NCI-H2227 treated with DMSO at 0.1 percent for 48 hours (cell line): ENCODE measurements around the gene C19orf38.
A peak's percentile ranks its signal among the peaks of the same experiment; 100 is the strongest.
"Not testable (repeated sequence)": the region's sequence is repeated elsewhere in the genome, so short reads cannot be mapped to it uniquely, and the experiment has no call there.

ENCODE experiments used
- DNase-seq: peaks from one replicate; lab custom pipeline; 2025; lab: John Stamatoyannopoulos, UW

The C19orf38 gene

DNA sequence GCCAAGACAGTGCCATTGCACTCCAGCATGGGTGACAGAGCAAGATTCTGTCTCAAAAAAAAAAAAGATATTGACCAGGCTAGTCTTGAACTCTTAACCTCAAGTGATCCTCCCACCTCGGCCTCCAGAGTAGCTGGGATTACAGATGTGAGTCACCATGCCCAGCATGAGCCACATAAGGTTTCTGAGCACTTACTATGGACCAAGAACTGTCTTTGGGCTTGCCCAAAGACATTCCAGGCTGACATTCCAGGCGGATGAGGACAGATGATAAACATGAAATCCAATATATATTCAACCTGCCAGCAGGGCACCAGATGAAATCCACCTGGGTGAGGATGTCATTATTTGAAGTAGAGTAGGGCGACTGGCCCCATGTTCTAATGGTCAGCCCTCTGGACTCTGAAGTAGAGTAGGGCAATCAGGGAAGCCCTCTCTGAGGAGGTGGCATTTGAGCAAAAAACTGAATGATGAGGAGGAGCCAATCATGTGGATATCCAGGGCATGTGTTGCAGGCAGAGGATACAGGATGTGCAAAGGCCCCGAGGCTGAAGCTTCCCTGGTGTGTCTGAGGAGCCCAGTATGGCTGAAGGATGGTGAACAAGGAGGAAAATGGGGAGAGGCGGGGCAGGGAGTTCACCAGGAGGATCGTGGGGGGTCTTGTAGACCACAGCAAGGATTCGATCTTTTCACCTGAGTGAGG lies 4.0 kb downstream of the C19orf38 start:
- DNase-seq, result no peak

DNA sequence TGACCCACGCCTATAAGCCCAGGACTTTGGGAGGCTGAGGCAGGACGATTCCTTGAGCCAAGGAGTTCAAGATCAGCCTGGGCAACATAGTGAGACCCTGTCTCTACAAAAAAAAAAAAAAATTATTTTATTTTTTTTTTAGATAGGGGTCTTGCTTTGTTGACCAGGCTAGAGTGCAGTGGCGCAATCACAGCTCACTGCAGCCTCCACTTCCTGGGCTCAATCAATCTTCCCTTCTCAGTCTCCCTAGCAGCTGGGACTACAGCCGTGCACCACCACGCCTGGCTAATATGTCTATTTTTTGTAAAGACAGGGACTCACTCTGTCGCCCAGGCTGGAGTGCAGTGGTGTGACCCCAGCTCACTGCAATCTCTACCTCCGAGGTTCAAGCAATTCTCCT lies 4.7 kb downstream of the C19orf38 start:
- no peak for DNase-seq

DNA sequence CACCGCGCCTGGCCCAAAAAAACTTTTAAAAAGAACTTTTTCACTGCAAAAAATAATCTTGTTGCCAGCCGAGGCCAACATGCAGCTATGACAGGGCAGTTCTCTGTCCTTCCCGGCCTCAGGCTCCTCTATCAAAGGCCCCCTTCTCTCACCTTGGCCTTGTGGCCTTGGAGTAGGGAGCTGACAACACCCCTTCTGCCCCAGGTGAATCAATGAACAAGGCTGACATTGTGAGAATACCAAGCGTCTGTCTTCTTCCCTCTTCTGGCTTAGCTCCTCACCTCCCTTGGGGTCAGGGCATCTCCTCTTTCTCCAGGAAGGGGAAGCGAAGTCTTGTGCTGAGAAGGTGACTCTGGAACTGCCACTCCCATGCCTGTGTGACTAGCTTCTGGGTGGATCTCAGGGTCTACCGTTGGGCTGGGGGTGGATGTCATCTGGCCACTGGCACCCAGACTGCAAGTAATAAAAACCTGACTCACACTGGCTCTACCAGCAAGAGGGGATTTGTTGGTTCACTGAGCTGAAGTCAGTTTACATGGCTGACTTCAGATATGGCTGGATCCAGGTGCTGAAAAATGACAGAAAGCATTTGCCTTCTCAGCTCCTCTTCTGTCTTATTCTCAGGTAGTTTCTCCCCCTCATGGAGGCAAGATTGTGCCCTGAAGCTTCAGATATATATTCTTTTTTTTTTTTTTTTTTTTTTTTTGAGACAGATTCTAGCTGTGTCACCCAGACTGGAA lies 6.3 kb downstream of the C19orf38 start:
- no peak for DNase-seq

DNA sequence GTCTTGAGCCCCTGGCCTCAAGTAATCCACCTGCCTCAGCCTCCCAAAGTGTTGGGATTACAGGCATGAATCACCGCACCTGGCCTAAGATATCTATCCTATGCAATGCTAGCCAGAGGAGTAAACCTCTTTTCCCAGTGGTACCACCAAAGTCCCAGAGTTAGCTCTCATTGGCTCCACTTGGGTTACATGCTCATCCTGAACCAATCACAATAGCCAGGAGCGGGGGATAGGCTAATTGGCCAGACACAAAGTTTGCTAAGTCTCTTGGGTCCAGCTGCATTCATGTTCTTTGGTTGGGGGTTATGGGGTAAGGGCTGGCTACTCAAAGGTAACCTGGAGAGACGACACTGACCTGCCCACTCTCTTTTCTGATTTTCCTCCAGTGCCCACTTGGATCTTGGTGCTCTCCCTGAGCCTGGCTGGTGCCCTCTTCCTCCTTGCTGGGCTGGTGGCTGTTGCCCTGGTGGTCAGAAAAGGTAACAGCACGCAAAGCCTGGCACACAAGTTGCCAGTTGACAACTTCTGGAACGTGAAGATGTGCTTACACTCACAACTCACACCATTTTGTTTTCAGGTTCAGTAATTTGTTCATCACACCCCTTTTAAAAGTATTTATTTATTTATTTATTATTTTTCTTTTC lies 7.8 kb downstream of the C19orf38 start:
- DNase-seq, result no peak

DNA sequence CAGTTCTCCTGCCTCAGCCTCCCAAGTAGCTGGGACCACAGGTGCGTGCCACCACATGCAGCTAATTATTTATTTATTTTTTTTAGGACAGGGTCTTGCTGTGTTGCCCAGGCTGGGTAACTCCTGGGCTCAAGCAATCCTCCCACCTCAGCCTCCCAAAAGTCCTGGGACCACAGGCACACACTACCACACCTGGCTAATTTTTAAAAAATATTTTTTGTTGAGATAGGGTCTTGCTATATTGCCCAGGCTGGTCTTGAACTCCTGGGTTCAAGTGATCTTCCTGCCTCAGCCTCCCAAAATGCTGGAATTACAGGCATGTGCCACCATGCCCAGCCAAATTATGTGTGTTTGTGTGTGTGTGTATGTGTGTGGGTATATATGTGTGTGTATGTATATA lies 8.7 kb downstream of the C19orf38 start:
- DNase-seq, result not testable (repeated sequence)

DNA sequence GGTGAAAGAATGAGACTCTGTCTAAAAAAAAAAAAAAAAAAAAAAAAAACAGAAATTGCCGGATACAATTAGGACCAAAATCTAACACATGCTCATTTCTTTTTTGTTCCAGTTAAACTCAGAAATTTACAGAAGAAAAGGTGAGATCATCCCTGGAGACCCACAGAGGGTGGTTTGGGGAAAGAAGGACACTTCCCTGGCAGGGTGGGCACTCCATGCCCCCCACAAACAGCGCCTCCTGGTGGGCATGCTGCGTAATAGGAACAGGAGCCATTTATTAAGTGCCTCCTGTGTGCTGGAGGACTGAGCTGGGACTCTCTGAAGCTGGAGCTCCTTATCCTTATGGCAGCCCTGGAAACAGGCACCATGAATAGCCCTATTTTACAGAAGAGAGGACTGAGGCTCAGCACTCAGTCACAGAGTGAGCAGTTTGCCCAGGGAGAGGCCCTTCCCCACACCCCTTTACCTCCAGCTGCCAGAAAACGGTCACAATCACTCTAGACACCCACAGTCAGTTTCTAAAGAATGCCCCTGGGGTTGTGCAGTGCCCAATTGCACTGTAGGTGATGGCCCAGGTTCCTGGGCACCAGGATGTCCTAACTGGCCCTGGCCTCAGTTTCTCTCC lies 10.1 kb downstream of the C19orf38 start:
- DNase-seq, result no peak

DNA sequence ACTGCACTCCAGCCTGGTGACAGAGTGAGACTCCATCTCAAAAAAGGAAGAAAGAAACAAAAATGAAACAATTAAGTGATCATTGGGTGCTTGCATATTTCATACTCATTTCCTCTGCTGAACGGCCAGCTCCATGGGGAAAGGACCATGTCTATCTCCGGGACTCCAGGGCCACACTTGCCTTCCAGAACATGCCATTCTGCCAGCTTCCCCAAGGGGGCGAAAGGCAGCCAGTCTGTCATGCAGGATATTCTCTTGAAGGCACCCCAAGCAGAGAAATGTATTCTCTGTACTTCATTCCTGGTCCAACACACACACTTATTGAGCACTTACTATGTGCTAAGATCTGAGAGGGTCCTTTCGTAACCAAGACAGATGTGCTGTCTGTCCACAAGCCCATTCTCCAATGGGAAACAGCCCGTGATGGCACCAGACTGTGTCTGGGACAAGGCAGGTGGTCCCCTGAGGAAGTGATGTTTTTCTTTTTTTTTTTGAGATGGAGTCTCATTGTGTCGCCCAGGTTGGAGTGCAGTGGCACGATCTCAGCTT lies 13.0 kb downstream of the C19orf38 start:
- DNase-seq, result no peak

DNA sequence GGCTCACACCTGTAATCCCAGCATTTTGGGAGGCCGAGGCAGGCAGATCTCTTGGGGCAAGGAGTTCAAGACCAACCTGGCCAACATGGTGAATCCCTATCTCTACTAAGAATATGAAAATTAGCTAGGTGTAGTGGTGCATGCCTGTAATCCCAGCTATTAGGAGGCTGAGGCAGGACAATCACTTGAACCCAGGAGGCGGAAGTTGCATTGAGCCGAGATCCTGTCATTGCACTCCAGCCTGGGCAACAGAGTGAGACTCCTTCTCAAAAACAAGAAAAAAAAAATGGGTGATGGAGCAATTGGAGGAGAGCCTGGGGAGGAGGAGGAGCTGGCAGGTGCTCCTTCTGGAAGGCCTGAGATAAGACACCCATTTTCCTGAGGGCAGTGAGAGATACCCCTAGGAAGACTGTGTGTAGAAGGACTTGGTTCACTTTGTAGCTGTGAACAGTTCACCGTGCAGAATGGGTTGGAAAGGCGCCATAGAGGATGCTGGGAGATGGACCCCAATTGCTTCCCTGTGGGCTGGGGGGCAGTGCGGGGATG lies 14.4 kb downstream of the C19orf38 start:
- no peak for DNase-seq

DNA sequence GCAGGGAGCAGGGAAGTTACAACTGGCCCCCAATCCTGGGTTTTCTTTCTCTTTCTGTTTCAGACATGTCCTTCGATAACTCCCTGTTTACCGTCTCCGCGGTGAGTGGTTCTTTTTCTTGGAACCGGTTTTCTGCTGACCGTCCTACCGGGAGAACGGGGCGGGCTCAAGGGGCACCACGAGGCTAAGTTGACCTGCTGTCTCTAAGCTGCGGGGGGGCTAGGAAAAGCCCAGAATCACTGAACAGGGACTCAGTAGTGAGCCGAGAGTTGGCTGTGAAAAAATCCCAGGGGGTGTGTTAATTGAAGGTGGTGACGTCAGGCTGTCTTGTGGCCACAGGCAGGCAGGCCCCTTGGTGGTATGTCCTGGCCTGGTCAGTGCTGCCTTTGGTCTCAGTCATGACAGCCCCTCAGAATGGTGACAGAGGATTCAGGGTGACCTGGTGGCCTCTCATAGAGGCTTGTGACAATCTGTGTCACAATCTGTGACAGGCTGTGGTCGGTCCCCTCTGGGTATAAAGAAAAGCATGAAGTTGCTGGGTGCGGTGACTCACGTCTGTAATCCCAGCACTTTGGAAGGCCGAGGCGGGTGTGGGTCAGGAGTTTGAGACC lies 15.0 kb downstream of the C19orf38 start:
- no peak for DNase-seq

DNA sequence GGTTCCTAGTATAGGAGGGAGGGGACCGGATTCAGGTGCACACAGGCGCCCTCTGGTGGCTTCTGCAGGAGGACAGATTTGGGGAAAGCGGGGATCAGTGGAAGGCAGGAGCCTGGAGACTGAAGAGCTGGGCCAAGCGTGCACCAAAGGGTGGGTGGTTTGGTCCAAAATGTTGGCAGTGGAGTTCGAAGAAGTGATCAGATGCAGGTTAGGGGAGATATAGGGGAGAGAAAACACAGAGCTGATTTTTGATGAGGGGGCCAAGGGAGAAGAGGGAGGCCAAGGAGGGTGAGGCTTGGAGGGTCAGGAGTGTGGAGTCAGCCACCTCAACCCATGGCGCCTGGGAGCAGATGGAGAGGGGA lies 16.3 kb downstream of the C19orf38 start:
- peak; percentile 45 for DNase-seq

DNA sequence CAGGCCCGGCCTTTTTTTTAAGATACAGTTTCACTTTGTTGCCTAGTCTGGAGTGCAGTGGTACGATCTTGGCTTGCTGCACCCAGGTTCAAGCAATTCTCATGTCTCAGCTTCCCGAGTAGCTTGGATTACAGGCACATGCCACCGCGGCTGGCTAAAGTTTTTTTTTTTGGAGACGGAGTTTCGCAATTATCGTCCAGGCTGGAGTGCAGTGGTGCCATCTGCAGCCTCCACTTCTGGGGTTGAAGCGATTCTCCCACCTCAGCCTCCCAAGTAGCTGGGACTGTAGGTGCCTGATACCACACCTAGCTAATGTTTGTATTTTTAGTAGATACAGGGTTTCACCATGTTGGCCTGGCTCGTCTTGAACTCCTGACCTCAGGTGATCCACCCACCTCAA lies 18.3 kb downstream of the C19orf38 start:
- DNase-seq, result no peak

DNA sequence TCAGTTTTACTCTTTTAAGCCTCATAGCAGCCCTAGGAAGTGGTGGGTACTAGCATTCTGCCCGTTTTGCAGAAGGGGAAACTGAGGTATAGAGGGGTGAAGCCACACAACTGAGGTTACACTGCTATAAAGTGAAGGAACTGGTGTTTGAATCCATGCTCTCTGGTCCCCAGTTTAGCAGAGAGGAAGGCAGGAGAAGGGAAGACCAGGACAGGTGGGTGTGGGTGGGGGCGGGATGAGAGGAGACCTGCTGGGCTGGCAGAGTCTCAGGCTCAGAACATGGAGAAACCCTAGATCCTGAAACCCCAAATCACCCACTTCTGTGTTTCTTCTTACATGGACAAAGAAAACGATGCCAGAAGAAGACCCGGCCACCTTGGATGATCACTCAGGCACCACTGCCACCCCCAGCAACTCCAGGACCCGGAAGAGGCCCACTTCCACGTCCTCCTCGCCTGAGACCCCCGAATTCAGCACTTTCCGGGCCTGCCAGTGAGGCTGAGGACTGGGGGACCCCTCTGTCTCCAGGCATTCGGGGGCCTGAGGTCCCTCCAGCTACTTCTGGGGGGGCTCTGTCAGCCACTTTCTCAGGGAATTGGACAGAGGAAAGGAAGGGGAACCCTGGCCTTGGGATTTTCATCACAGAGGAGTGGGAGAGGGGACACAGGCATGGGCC lies 20.8 kb downstream of the C19orf38 start:
- no peak for DNase-seq

DNA sequence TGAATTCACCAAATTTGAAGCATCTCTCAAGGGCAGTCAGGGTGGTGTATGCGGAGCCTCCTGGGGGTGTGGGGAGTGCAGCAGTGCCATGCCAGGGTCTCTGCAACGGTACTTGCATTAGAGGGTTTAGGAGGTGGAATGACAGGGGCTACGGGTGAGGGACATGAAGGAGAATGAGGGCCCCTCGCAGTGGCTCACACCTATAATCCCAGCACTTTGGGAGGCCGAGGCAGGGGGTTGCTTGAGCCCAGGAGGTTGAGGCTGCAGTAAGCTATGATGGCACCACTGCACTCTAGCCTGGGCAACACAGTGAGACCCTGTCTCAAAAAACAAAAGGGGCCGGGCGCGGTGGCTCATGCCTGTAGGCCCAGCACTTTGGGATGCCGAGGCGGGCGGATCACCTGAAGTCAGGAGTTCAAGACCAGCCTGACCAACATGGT lies 21.7 kb downstream of the C19orf38 start:
- DNase-seq, result not testable (repeated sequence)

DNA sequence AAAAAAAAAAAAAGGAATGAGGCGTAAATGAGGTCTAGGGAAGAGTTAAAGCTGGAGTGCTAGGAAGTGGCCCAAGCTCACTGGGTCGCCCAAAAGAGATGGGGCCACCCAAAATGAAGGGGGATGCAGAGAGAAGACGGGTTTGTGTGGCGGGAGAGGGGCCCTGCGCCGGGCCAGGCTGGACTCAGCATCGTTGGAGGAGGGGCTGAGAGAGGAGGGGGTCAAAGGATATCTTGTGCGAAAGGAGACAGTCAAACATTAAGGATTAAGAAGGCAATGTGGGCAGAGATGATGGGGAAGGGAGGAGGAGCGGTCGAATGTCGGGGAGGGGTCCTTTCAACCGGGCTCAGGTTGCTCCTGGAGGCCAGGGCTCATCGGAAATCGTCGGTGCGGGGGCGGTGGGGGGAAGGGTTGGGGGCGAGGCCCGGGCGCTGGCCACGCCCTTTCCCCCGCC lies 22.3 kb downstream of the C19orf38 start:
- no peak for DNase-seq

DNA sequence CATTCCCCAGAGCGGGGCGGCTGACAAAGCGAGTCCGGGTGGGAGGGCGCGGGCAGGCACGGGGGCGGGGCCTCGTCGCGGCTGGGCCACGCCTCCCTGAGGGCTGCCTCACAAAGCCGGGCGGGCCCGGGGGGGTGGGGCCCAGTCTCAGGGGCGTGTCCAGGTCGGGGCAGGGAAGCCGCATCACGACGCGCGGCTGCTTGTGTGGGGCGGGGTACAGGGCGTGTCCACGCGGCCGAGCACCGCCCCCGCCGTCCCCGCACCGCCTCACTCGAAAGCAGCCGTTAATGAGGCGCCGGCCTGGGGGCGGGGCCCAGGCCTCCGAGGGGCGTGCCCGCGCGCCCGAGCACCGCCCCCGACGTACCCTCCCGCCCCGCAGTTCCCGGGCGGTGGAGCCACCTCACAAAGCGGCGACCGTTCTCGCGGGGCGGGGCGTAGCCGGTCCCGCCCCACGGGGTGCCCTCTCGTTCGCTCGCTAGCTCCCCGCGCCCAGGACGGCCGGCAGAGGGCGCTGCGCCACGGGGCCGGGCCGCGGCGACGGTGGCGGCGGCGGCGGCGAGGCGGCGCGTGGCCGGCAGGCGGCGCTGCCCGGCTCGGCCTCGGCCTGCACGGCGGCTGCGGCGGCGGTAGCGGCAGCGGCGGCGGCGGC lies 22.9 kb downstream of the C19orf38 start, which contains the start of gene CARM1:
CARM1 (plus strand) TSS at position 599 of the 649 bp plus-strand sequence. CDS start 150 bp downstream, outside the sequence.
- DNase-seq, result peak; percentile 98

DNA sequence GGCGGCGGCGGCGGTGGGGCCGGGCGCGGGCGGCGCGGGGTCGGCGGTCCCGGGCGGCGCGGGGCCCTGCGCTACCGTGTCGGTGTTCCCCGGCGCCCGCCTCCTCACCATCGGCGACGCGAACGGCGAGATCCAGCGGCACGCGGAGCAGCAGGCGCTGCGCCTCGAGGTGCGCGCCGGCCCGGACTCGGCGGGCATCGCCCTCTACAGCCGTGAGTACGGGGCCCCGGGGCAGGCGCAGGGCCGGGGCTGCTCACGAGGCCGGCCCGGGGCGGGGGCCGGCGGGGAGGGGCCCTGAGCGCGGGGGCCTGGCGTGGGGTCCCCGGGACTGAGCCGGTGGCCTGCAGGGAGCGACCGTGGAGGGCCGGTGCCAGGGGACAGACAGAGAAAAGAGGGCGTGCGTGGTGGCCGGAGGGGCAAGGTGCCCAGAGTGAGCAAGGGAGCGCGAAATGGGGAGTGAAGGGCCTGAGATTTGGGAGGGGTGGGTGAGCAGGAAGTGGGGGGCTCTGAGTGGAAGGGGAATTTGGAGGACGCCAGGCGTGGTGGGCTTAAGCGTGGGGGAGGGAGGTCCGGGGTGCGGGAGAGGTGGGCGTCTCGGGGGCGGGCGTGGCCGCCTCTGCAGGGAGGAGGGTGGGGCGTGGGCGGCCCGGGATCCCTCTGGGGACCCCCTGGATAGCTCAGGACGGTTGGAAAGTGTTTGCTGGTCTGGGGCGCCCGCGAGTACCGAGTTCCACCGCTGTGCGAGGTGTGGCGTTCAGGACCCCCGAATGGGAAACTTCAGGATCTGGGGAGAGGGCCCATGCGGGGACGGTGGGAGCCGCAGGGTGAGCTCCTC lies 23.7 kb downstream of the C19orf38 start:
- no peak for DNase-seq

DNA sequence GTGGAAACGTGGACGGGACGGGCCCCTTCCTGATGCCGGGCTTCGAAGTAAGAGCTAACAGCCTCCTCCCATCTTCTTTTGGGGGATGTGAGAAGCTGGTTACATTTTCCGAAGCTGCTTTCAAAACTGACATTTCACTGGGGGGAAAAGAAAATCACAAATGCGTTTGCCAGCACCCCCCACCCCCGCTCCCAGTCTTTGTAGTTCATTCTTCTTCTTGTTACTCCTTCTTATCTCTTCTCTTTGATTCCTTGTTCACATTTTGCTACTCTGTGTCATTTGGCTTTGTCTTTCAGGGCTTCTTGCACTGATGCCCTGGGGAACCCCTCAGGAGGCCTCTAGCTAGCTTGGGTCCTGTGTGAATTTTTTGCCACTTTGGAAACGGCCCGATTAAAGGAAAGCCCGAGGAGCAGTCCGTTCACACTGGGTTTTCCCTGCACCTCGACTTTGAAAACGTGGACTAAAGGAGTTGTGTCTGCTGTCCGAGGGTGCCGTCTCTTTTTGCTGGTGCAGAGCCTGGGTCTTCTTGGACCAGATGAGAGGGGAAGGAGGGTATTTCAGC lies 24.4 kb downstream of the C19orf38 start:
- DNase-seq, result no peak

DNA sequence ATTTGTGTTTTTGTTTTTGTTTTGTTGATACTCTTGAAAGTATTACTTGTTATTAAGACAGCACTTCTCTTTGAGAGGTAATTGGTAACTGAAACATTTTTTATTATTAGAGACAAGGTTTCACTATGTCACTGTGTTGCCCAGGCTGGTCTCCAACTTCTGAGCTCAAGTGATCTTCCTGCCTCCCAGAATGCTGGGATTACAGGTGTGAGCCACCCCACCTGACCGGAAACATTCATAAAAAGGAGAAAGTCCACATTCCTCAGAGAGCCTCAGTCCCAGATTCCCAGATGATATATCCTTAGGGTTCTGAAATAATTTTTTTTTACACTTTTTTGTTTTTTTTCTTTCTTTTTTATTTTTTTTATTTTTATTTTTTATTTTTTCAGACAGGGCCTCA lies 25.8 kb downstream of the C19orf38 start:
- no peak for DNase-seq
